Activated T-cell treated with anti-CD3 and anti-CD28 coated beads, Interleukin-2, amount 50 U/mL, for 4 hours (primary cell): ENCODE results near the gene ZNF488. TPM values are rescaled to one million over a fixed set of nuclear protein-coding genes. Genes with fewer than 3 reads are reported as not detected.

Source experiments
- ATAC-seq, 2 donors: fragments of 200-7000 bp; cut with Tn5 transposase; one replicate each; pipeline ENCODE4 v1.10.0; 2021
- DNase-seq: peaks from one replicate; pipeline ENCODE4 v3.0.0-alpha.2; 2020
- H3K27me3 Mint-ChIP-seq: one replicate; pipeline ENCODE4 v1.8.0; 2021; ENCODE audit warnings: low read depth, mixed read lengths
- H3K36me3 Mint-ChIP-seq: one replicate; pipeline ENCODE4 v1.8.0; 2022; ENCODE audit warnings: mixed read lengths; ENCODE audit not compliant: insufficient read depth
- H3K4me1 Mint-ChIP-seq: one replicate; pipeline ENCODE4 v1.8.0; 2021; ENCODE audit warnings: low read depth, mixed read lengths
- H3K4me3 Mint-ChIP-seq: one replicate; pipeline ENCODE4 v1.8.0; 2021; ENCODE audit warnings: mild to moderate bottlenecking, moderate library complexity, mixed read lengths
- H3K9me3 Mint-ChIP-seq: one replicate; pipeline ENCODE4 v1.8.0; 2021; ENCODE audit warnings: mixed read lengths
- total RNA-seq, 3 donors: library from RNA; stranded (reverse); gene quantifications; one replicate each; pipeline ENCODE4 v1.2.1, GENCODE V29; 2021

Gene ZNF488
- total RNA-seq, 3 donors from 2014 or later, result 0.10 TPM; not detected in 2

GRCh38 chr10:47414752-47415519 is 30.8 kb upstream of the ZNF488 start:
- ATAC-seq (no peak), DNase-seq (no peak)
- Mint-ChIP-seq H3K4me1 (no peaks in the 10 kb centered on the region), H3K4me3 (no peak overlapping the region), H3K36me3 (no peaks in the 10 kb centered on the region), H3K9me3 (no peaks in the 10 kb centered on the region), H3K27me3 (peaks cover 4% of the 10 kb centered on the region)

- no peak overlapping the region for H3K4me3 Mint-ChIP-seq
- no peaks in the 10 kb centered on the region for H3K36me3 Mint-ChIP-seq
- DNase-seq, result no peak
- no peak for ATAC-seq
- peaks cover 4% of the 10 kb centered on the region for H3K27me3 Mint-ChIP-seq
- H3K4me1 Mint-ChIP-seq, result no peaks in the 10 kb centered on the region
- H3K9me3 Mint-ChIP-seq, result no peaks in the 10 kb centered on the region
These were observed 30.1 kb upstream of the ZNF488 start for GRCh38 chr10:47414227-47414592.

- no peaks in the 10 kb centered on the region for H3K4me1 Mint-ChIP-seq
- no peaks in the 10 kb centered on the region for H3K9me3 Mint-ChIP-seq
- no peaks in the 10 kb centered on the region for H3K27me3 Mint-ChIP-seq
- no peak for DNase-seq
- no peak for ATAC-seq
- no peaks in the 10 kb centered on the region for H3K36me3 Mint-ChIP-seq
- no peak overlapping the region for H3K4me3 Mint-ChIP-seq
These were observed 29.6 kb upstream of the ZNF488 start for GRCh38 chr10:47413531-47414226.

- no peaks in the 10 kb centered on the region for H3K9me3 Mint-ChIP-seq
- ATAC-seq (no peak), DNase-seq (no peak)
- H3K4me3 Mint-ChIP-seq, result no peak overlapping the region
- no peaks in the 10 kb centered on the region for H3K27me3 Mint-ChIP-seq
- H3K4me1 Mint-ChIP-seq, result no peaks in the 10 kb centered on the region
- no peaks in the 10 kb centered on the region for H3K36me3 Mint-ChIP-seq
These were observed 28.8 kb upstream of the ZNF488 start for GRCh38 chr10:47412869-47413268.

GRCh38 chr10:47412177-47412730 is 28.2 kb upstream of the ZNF488 start:
- ATAC-seq, result no peak
- H3K4me1 Mint-ChIP-seq, result no peaks in the 10 kb centered on the region
- H3K4me3 Mint-ChIP-seq, result no peak overlapping the region
- H3K27me3 Mint-ChIP-seq, result no peaks in the 10 kb centered on the region
- no peaks in the 10 kb centered on the region for H3K36me3 Mint-ChIP-seq
- DNase-seq, result no peak
- no peaks in the 10 kb centered on the region for H3K9me3 Mint-ChIP-seq

GRCh38 chr10:47410862-47411261 is 26.8 kb upstream of the ZNF488 start:
- Mint-ChIP-seq H3K36me3 (no peaks in the 10 kb centered on the region), H3K9me3 (no peaks in the 10 kb centered on the region), H3K4me3 (no peak overlapping the region), H3K27me3 (no peaks in the 10 kb centered on the region), H3K4me1 (no peaks in the 10 kb centered on the region)
- no peak for DNase-seq
- ATAC-seq, result no peak

- H3K36me3 Mint-ChIP-seq, result no peaks in the 10 kb centered on the region
- no peaks in the 10 kb centered on the region for H3K9me3 Mint-ChIP-seq
- no peak overlapping the region for H3K4me3 Mint-ChIP-seq
- ATAC-seq (no peak), DNase-seq (no peak)
- no peaks in the 10 kb centered on the region for H3K27me3 Mint-ChIP-seq
- H3K4me1 Mint-ChIP-seq, result no peaks in the 10 kb centered on the region
These were observed 26.2 kb upstream of the ZNF488 start for GRCh38 chr10:47410271-47410670.

GRCh38 chr10:47409866-47410256 is 25.8 kb upstream of the ZNF488 start:
- Mint-ChIP-seq H3K27me3 (no peaks in the 10 kb centered on the region), H3K4me3 (no peak overlapping the region), H3K4me1 (no peaks in the 10 kb centered on the region), H3K36me3 (no peaks in the 10 kb centered on the region), H3K9me3 (no peaks in the 10 kb centered on the region)
- DNase-seq (no peak), ATAC-seq (no peak)

- H3K4me3 Mint-ChIP-seq, result no peak overlapping the region
- no peaks in the 10 kb centered on the region for H3K27me3 Mint-ChIP-seq
- DNase-seq (no peak), ATAC-seq (no peak)
- no peaks in the 10 kb centered on the region for H3K9me3 Mint-ChIP-seq
- no peaks in the 10 kb centered on the region for H3K4me1 Mint-ChIP-seq
- no peaks in the 10 kb centered on the region for H3K36me3 Mint-ChIP-seq
These were observed 25.2 kb upstream of the ZNF488 start for GRCh38 chr10:47409171-47409865.

- Mint-ChIP-seq H3K4me1 (no peaks in the 10 kb centered on the region), H3K9me3 (no peaks in the 10 kb centered on the region), H3K36me3 (no peaks in the 10 kb centered on the region), H3K4me3 (no peak overlapping the region), H3K27me3 (peaks cover 4% of the 10 kb centered on the region)
- ATAC-seq (no peak), DNase-seq (no peak)
These were observed 24.5 kb upstream of the ZNF488 start for GRCh38 chr10:47408606-47409005.

GRCh38 chr10:47406870-47407691 is 23.0 kb upstream of the ZNF488 start:
- H3K36me3 Mint-ChIP-seq, result no peaks in the 10 kb centered on the region
- peaks cover 4% of the 10 kb centered on the region for H3K27me3 Mint-ChIP-seq
- DNase-seq, result no peak
- H3K4me3 Mint-ChIP-seq, result no peak overlapping the region
- no peak for ATAC-seq
- H3K9me3 Mint-ChIP-seq, result no peaks in the 10 kb centered on the region
- H3K4me1 Mint-ChIP-seq, result no peaks in the 10 kb centered on the region

- H3K27me3 Mint-ChIP-seq, result peaks cover 4% of the 10 kb centered on the region
- no peaks in the 10 kb centered on the region for H3K4me1 Mint-ChIP-seq
- no peaks in the 10 kb centered on the region for H3K36me3 Mint-ChIP-seq
- ATAC-seq, result no peak
- DNase-seq, result no peak
- H3K4me3 Mint-ChIP-seq, result no peak overlapping the region
- no peaks in the 10 kb centered on the region for H3K9me3 Mint-ChIP-seq
These were observed 22.4 kb upstream of the ZNF488 start for GRCh38 chr10:47406548-47406869.

GRCh38 chr10:47405857-47406547 is 21.9 kb upstream of the ZNF488 start:
- Mint-ChIP-seq H3K27me3 (peaks cover 4% of the 10 kb centered on the region), H3K9me3 (no peaks in the 10 kb centered on the region), H3K4me1 (no peaks in the 10 kb centered on the region), H3K36me3 (no peaks in the 10 kb centered on the region), H3K4me3 (no peak overlapping the region)
- no peak for ATAC-seq
- no peak for DNase-seq

GRCh38 chr10:47404937-47405336 is 20.8 kb upstream of the ZNF488 start:
- Mint-ChIP-seq H3K4me3 (no peak overlapping the region), H3K9me3 (no peaks in the 10 kb centered on the region), H3K27me3 (peaks cover 4% of the 10 kb centered on the region), H3K4me1 (no peaks in the 10 kb centered on the region), H3K36me3 (no peaks in the 10 kb centered on the region)
- ATAC-seq, result no peak
- no peak for DNase-seq
